HG03558 (cell line): Measurements from ENCODE around the gene WBP1.
A peak's percentile ranks its signal among the peaks of the same experiment; 100 is the strongest.
"Not testable (repeated sequence)": the region's sequence is repeated elsewhere in the genome, so short reads cannot be mapped to it uniquely, and the experiment has no call there.

ENCODE experiments used
- ATAC-seq: cut with Tn5 transposase; IDR thresholded peaks from one replicate; pipeline ENCODE4 v1.9.1; 2021; ENCODE audit warnings: moderate number of reproducible peaks; ENCODE audit not compliant: unreplicated experiment; ENCODE audit errors: extremely low read depth

Gene WBP1

DNA sequence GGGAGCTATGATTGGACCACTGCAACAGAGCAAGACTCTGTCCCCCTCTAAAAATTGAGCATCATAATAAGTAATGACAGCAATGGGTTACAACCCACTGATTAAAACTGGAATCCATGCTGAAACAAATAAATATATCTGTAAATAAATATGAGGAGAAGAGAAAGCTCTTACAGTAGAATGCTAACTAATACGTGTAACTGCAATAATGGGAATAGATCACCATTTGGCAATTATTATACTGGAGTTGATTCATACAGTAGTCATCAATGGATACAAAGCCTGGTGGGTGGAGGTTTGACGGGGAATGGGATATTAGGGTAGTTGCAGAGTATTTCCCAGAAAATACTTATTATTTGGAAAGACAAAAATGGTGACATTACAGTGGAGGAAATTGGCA is 9.5 kb upstream of the WBP1 start:
- no peak for ATAC-seq

DNA sequence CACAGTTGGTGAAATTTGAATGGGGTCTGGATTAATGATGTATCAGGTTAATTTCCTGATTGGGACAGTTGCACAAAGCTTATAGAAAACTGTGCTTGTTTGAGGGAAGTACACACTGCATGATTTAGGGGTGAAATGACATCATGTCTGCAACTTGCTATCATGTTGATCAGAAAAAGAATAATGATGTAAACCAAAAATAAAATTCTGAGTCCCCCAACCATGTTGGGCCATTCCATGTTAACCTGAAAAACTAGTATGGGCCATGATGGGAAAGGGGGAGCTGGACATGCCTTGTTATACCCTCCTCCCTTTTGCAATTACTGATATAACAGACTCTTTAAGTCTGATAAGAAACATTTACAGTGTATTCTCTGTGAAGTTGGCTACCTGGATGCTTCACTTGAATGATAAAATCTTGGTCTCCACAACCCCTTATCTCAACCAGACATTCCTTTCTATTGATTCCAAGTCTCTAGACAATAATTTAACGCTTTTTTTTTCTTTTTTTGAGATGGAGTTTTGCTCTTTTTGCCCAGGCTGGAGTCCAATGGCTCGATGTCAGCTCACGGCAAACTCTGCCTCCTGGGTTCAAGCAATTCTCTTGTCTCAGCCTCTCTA is 7.6 kb upstream of the WBP1 start:
- no peak for ATAC-seq

DNA sequence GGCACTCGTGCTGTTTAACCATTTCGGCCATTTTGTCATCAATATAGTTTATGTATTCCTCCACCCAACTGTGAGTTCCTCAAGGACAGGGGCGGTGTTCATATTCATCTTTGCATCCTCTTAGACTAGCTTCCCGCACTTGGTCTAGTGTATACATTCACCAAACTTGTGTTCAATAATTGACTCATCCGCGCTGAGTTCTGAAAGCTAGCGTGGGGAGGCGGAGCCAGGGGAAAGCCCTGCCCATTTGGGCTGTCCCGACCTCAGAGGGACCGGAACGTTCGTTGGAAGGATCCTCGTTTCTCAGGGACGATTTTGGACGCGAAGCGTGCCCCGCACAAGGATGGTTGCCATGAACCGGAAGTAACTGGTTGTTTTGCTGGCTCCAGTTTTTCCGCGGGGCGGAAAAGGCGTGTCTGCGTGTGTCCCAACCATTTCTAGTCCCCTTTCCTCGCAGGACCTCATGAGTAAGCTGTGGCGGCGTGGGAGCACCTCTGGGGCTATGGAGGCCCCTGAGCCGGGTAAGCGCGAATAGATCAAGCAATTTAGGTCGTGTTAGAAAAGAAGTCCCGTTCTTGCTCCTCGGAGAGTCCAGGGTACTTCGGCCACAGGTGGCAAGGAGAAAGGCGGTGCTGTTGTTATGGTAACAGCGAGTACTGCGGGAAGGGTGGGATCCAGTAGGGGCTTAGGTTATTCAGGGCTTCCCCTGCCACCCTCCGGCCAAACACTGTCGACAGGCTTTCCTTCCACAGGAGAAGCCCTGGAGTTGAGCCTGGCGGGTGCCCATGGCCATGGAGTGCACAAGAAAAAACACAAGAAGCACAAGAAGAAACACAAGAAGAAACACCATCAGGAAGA is 3.4 kb upstream of the WBP1 start, which contains the start of gene INO80B:
Gene INO80B, plus strand, starts transcription at position 434 of the 858 bp plus-strand sequence. Its CDS starts 30 bp downstream, at position 464.
- ATAC-seq = peak; percentile 43

DNA sequence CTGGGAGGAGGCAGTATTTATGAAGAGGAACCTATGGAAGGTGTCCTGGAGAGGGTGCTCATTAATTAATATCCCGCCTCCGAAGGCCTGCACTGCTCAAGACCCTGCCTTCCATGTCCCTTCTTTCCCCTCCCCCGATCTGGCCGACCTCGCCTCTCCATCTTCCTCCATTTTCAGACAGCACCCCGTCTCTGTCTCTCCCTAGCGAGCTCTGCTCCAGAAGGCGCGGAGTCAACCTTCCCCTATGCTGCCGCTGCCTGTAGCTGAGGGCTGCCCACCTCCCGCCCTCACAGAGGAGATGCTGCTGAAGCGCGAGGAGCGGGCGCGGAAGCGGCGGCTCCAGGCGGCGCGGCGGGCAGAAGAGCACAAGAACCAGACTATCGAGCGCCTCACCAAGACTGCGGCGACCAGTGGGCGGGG is 1.1 kb upstream of the WBP1 start:
- ATAC-seq = no peak

DNA sequence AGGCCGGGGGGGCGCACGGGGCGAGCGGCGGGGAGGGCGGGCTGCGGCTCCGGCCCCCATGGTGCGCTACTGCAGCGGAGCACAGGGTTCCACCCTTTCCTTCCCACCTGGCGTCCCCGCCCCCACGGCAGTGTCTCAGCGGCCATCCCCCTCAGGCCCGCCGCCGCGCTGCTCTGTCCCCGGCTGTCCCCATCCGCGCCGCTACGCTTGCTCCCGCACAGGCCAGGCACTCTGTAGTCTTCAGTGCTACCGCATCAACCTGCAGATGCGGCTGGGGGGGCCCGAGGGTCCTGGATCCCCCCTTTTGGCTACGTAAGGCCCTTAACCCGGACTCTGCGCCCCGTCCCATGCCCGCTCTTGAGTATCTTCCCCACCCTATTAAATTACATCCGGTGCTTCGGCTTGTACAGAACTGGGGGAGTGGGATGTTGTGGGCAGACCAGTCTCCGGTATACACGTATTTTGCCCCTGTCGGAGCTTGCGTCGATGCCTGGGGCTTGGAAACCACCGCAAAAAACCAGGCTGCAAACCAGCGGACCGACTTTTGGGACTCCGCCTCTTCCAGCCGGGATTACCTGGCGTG is 598 bp upstream of the WBP1 start:
- ATAC-seq = no peak

DNA sequence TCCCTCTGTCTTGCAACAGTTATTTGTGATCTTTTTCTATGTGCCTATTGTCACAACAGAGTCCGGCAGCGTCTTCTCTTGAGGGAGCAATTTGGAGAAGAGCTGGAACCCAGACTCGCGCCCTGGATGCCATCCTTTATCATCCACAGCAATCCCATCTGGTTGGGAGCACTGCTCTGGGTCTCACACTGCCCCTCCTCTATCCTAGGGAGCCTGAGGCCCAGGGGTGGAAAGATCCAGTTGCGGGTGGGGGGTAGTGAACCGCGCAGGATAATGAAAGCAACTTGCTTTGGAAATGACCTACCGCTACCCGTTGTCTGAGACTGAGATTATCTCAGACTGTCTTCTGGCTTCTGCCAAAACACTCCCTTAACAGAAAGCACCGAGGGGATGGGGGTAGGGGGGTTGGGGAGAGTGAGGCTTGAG is 713 bp downstream of the WBP1 start:
- no peak for ATAC-seq

DNA sequence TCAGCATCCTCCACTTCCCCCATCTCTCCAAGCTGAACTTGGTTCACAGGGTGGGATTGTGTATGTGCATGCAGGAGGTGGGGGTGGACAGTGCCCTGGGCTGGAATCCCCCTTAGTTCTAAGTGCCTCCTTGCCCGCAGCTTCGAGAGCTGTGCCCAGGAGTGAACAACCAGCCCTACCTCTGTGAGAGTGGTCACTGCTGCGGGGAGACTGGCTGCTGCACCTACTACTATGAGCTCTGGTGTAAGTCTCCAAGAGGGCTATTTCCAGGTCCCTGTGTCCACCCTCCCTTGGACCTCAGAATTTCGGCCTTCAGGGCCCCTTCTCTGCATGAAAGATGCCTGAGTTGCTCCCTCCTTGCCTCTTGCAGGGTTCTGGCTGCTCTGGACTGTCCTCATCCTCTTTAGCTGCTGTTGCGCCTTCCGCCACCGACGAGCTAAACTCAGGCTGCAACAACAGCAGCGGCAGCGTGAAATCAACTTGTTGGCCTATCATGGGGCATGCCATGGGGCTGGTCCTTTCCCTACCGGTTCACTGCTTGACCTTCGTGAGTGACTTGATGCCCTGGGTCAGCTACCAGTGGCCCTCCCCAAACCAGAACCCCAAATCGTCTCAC is 1.4 kb downstream of the WBP1 start:
- not testable (repeated sequence) for ATAC-seq

DNA sequence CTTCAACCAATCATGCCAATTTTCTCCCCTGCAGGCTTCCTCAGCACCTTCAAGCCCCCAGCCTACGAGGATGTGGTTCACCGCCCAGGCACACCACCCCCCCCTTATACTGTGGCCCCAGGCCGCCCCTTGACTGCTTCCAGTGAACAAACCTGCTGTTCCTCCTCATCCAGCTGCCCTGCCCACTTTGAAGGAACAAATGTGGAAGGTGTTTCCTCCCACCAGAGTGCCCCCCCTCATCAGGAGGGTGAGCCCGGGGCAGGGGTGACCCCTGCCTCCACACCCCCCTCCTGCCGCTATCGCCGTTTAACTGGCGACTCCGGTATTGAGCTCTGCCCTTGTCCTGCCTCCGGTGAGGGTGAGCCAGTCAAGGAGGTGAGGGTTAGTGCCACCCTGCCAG is 1.9 kb downstream of the WBP1 start:
- not testable (repeated sequence) for ATAC-seq

DNA sequence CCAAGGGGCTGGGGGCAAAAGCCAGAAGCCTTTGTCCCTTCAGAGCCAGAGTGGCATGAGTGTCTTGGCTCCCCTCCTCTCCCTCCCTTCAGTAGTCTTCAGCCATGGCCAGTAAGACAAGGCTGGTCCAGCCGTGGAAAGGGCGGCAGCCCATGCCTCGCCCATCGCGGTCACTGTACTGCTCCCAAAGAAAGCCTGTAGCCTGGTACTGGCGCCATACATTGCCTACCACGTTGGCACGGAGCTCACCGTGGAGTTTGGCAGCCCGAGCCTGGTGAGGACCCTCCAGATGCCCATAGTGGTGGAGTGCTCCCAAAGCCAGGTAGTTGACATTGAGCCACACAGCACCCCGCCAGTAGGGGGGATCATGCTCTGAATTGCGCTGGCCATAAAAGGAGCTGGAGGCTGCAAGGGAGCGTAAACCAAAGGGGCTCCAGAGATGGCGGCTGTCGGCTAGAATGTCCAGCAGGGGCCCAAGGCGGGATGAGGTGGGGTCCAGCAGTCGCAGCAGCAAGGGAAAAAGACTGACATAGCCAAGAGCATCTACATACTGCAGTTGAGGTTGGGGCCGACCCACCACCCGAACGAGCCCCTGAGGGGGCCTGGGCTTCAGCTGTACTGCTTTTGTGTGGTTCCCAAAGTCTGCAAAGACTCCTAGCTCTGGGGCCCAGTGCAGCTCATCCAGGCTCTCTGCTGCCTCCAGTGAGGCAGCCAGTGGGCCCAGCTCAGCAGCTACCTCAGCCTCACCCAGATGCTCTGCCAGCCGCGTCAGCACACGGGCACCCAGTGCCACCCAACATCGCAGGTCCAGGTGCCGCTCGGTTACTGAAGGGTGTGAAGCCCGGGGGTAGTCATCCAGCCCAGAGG is 3.2 kb downstream of the WBP1 start:
- no peak for ATAC-seq

DNA sequence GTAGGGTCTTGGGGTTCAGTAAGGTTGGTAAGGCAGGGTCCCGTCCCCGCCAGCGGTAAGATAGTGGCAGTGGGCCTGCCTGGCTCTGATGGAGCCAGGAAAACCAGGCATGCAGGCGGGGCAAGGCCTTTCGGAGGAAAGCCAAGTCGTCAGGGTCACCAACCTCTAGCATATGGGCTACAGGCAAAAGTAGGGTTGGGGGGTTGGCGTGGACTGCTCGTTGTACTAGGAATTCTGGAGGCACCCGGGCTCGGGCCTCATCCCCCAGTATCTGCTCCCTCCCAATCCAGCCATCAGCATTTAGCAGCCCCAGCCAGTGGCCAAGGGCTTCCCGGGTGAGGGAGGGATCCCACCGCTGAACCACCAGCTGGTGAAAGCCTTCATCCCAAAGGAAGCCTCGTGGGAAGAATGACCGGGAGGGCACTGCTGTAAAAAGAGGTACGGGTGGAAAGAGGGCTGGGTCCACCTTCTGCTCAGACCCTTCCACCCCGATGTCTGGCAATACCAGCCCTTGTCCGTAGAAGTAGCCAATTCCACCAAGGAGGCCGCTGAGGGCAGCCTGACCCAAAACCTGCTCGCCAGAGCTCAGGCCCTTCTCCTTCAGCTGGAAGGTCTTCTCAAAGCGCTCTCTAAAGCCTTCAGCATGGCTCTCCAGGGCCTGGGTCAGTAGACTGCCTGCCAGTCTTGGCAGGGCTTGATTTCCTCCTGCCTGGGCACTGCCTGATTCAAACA is 4.0 kb downstream of the WBP1 start:
- no peak for ATAC-seq

DNA sequence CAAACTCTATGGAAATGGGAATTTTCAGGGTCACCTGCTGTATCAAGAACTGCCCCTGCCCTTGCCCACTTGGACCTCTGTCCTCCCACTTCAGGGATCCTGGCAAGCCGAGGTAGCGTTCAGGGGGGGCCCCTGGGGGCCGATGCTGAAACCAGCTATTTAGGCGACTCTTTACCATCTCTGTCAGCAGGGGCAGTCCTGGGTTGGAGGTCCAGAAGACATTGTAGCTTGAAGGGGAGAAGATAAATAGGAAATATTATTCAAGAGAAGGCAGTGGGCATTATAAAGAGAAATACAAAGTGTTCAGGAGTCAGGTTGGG is 4.5 kb downstream of the WBP1 start:
- ATAC-seq = no peak

DNA sequence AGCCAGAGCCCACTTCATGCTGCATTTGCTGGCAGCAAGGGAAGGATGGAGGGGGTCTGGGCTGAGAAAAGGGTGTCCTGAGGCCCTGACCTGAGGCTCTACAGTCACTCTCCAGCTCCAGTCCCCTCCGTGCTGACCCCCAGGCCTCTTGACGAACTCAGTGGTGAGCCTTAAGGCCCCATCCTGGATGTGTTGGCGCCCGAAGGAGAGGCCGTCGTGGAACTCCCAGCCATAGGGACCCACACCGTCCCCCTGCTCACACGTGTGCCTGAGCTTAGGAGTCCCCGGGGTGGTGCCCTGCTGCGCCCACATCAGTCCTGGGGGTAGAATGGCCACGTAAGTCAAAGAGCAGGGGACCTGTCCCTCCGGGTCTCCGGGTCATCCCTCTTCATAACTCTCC is 6.2 kb downstream of the WBP1 start:
- no peak for ATAC-seq

DNA sequence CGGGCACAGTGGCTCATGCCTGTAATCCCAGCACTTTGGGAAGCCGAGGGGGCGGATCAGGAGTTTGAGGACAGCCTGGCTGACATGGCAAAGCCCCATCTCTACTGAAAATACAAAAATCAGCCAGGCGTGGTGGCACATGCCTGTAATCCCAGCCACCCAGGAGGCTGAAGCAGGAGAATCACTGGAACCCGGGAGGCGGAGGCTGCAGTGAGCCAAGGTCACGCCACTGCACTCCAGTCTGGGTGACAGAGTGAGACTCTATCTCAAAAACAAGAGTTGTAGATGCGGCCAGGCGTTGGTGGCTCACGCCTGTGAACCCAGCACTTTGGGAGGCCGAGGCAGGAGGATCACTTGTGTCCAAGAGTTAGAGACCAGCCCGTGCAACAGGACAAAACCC is 12.5 kb downstream of the WBP1 start:
- ATAC-seq = not testable (repeated sequence)

DNA sequence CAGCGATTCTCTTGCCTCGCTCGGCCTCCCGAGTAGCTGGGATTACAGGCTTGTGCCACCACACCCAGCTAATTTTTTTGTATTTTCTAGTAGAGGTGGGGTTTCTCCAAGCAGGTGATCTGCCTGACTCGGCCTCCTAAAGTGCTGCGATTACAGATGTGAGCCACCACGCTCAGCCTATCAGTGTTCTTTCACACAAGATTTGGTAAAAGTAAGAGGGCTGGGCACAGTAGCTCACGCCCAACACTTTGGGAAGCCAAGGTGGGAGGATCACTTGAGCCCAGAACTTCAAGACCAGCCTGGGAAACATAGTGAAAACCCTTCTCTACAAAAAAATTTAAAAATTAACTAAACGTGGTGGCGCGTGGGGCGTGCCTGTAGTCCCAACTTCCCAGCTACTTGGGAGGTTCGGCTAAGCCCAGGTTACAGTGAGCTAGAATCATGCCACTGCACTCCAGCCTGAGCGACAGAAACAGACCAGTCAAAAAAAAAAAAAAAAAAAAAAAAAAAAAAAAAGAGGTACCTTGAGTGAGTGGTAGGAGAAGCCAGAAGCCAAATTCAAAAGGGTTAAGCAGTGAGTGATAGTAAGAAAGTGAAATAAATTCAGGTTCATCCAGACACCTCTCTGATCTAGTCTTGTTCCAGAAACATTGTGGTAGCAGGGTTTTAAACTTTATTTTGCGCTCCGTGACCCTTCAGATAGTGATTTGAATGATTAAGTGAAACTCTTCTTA is 13.3 kb downstream of the WBP1 start:
- no peak for ATAC-seq

DNA sequence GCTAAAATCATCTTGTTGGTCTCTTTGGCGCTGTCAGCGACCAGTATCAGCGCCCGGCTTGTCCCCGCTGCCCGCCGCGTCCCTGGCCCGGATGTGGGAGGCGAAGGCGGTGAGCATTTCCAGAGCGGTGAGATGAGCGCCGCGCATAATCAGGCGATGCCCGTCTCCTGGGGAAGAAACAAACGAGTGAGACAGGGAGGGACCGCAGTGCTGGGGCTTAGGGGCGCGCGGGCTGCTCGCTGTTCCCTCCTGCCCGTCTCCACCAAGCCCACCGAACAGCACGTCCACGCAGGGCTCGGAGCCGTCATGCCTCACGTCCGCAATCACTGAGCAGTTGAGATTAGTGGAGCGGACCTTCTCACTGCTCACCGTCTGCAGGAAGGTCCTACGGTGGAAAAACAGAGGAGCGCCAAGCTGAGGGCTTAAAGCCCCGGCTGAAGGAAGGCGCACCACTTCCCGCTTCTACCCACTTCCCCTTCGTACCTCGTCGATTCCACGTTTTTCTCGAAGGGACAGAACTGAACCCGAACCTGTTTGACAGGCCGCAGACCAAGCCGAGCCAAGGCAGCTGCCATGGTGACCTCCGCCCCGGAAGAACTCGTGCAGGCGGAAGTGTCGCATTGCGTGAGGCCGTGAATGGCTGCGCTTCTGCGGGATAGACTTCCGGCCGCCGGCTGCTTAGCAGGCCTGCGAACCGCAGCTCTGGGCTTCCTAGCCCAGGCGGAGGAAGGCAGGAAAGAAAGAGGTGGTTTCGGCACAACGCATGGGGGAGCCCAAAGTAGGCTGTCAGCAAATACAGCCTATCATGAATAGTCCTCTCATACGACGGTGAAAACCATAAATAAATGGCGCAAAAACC is 14.1 kb downstream of the WBP1 start, which contains the start of gene MRPL53:
Gene MRPL53, minus strand, starts transcription at position 595 of the 859 bp plus-strand sequence. Its CDS starts 20 bp downstream, at position 575.
- ATAC-seq = peak; percentile 57

DNA sequence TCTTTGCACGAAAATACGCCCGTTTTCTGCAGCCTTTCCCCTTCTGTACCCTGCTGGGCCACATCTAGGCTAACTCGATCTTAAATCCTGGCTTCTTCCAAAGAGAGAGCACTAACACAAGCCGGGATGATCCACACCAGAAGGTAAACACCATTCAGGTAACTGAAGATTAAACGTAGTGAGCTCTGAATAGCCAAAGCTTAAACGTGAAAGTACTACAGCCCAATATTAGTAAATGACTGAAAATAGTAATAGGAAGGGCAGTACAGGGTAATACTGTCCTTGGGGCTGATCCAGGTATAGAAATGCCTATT is 14.7 kb downstream of the WBP1 start:
- no peak for ATAC-seq

DNA sequence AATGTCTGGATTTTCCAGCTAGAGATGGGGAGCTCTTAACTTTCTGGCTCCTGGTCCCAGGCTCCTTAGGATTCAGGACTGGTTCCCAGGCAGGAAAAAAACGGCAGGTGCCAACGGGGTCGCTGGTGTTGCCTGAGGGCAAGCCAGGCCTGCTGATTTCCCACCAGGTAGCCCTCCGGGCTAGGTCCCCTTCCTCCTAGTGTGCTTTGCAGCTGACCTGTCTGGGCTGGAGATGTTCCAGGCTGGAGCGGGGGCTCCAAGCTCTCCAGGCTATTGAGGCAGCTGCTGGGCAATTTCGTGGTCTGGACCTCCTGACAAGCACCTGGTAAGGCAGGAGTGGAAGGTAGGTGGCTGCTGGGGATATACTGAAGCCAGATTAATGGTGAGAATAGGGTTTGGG is 16.2 kb downstream of the WBP1 start:
- ATAC-seq = no peak

DNA sequence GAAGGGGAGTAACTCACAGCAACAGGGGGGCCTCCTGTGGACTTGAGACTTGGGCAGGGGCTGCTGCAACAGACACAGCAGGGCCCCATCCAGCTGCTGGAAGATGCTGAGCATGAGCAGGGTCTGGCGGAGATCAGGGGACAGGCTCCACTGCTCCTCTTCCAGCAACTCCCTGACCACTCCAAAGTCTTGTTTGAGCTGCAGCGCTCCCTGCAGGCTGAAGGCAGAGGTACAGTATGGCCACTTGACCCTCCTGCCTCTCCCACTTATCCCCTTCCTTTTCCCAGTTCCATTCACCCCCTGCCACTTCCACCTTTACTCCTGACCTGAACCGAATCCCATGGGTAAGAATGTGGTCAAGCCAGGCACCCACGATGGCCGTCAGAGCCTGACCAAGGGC is 16.7 kb downstream of the WBP1 start:
- no peak for ATAC-seq
